GM12865 (cell line): ENCODE data around the gene LDHB.

Experiments
- DNase-seq: peaks from one replicate; pipeline ENCODE4 v3.0.0; 2010; ENCODE audit warnings: low read depth
- H3K4me3 ChIP-seq: 2 replicates; pipeline ENCODE4 v1.5.1; 2011; ENCODE audit warnings: mild to moderate bottlenecking, low read depth, low read length, control low read depth
- TF ChIP-seq, protein P1 (sequence below): IDR thresholded peaks from 2 replicates; pipeline ENCODE4 v1.5.1; 2011; ENCODE audit warnings: low read length, control low read depth, low read depth, inconsistent platforms; ENCODE audit not compliant: insufficient read depth; ENCODE audit errors: missing control alignments

The LDHB gene

DNA sequence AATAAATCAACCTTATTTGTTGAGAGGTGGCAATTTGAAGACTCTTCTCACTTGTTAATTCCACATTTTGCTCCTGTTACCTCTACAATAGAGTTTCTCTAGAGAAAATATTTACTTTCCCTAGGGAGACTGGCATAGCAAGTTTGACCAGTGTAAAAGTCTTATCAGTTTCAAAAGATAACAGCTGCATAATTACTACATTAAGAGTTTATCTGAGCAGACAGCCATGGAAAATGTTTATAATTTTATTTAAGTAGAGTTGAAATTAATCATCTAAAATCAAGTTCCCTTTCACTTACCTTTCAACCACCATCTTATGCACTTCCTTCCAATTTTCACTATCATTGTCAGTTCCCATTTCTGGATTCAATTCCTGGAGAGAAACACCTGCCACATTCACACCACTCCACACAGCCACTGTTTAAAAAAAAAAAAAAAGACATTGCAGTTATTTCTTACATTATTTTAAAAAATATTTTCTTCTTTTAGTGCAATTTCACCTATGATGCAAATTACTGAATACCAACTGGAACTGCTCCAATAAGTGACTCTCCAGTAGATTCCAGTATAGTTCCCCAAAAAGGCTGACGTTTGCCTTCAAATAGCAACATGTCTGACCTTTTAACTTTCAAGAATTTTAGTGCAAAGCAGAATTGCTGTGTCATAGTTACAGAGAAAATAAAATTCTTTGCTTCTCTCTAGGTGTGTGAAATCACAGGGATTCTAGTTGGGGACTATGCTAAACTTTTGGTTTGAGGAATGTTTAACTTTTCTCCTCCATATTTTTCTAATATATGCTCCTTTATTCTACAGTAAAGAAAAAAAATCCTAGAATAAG is 19.4 kb downstream of the LDHB start:
- no peak for DNase-seq
- TF ChIP-seq, protein P1, sequence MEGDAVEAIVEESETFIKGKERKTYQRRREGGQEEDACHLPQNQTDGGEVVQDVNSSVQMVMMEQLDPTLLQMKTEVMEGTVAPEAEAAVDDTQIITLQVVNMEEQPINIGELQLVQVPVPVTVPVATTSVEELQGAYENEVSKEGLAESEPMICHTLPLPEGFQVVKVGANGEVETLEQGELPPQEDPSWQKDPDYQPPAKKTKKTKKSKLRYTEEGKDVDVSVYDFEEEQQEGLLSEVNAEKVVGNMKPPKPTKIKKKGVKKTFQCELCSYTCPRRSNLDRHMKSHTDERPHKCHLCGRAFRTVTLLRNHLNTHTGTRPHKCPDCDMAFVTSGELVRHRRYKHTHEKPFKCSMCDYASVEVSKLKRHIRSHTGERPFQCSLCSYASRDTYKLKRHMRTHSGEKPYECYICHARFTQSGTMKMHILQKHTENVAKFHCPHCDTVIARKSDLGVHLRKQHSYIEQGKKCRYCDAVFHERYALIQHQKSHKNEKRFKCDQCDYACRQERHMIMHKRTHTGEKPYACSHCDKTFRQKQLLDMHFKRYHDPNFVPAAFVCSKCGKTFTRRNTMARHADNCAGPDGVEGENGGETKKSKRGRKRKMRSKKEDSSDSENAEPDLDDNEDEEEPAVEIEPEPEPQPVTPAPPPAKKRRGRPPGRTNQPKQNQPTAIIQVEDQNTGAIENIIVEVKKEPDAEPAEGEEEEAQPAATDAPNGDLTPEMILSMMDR = no peak

DNA sequence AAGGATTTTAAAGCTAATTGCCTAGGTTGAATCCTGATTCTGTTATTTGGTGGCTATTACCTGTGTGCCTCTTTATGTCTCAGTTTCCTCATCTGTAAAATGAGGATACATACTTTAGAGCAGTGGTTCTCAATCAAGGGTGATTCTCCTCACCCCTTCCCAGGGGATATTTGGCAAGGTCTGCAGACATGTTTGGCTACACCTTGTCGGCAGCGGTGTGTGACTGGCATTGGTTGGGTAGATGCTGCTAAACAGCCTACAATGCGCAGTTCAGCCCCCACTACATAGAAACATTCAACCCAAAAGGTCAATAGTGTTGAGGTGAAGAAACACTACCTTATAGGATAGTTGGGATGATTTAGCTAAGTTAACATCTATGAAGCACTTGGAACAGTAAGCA is 23.4 kb downstream of the LDHB start:
- TF ChIP-seq, protein P1 = no peak
- DNase-seq = no peak
- H3K4me3 ChIP-seq = no peak overlapping the region

More for the DNA sequence above, 19.4 kb downstream of the LDHB start:
- H3K4me3 ChIP-seq = no peak overlapping the region

DNA sequence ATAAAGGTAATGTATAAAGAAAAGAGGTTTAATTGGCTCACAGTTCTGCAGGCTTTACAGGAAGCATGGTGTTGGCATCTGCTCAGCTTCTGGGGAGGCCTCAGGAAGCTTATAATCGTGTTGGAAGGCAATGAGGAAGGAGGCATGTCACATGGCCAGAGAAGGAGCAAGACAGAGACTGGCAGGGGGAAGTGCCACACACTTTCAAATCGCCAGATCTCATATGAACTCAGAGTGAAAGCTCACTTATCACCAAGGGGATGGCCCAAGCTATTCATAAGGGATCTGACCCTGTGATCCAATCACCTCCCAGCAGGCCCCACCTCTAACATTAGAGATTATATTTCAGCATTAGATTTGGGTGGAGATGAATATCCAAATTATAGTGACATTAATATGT is 26.3 kb downstream of the LDHB start:
- DNase-seq = no peak
- H3K4me3 ChIP-seq = no peak overlapping the region
- TF ChIP-seq, protein P1 = no peak

DNA sequence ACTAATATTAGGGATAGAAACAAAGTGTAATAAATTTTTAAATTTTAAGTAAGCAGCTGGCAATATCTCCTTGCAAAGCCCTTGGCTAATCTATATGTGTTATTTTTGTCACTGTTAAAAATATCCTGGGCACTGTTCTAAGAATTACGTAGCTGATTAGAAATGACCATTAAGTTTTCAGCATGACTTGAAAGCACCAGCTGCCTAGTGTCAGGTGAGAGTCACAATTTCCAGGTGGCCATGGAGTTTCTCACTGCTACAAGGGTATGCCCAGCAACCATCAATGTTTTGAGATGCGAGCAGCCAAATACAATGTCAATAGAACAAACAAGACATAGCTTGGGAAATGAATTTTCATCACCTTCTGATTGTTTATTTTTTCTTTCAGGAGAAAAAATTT is 29.7 kb downstream of the LDHB start:
- TF ChIP-seq, protein P1 = no peak
- DNase-seq = no peak
- H3K4me3 ChIP-seq = no peak overlapping the region

DNA sequence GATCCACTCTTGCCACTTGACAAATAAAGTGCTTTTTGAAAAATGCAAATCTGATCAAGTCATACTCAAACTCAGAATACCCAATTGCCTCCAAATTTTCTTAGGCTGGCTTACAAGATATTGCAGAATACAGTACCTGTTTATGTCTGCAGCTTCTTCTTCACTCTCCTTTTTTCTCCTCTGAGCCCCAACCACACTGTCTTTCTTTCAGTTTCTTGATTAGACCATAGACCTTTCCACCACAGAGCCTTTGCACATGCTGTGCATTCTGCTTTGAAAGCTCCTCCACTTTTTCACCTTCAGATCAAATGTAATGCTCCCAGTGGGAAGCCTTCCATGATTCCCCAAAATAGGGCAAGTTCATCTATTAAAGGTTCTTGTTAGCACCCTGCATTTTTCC is 39.1 kb downstream of the LDHB start:
- H3K4me3 ChIP-seq = no peak overlapping the region
- no peak for DNase-seq
- TF ChIP-seq, protein P1 = no peak

DNA sequence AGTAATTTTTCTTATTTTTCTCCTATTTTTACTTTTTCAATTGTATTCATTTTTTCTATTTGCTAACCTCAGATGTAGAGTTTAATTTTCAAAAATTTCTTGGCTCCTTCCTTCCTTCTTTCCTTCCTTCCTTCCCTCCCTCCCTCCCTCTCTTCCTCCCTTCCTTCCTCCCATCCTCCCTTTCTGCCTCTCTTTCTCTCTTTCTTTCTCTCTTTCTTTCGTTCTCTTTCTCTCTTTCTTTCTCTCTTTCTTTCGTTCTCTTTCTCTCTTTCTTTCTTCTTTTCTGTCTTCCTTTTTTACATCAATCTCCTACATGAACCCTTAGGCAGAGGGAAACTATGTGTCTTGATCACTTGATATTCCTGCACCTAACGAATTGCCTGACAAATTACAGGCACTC is 40.6 kb downstream of the LDHB start:
- no peak overlapping the region for H3K4me3 ChIP-seq
- DNase-seq = no peak
- TF ChIP-seq, protein P1 = no peak

DNA sequence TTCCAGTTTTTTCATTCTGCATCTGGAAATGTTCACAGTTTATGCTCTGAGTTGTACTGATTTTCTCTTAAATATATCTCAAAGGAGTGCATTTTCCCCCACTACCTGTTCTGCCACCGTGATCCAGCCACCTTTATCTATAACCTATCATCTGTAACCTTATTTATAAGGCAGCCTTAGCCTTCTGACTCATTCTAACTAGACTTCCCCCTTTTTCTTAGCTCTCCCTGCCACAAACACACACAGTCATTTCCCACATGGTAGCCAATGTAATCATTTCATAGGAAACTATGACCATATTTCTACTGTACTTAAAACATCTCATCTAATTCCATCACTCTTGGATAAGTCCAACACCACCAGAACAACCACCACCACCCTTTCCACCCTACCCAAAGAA is 42.2 kb downstream of the LDHB start:
- no peak for DNase-seq
- H3K4me3 ChIP-seq = no peak overlapping the region
- TF ChIP-seq, protein P1 = no peak
